HUES48 (cell line): Measurements from ENCODE around the gene HID1.

Experiments used
- H3K27ac ChIP-seq: one replicate; pipeline ENCODE4 v1.7.0; 2013; ENCODE audit warnings: low read depth, low read length, inconsistent platforms
- H3K27me3 ChIP-seq: 2 replicates; pipeline ENCODE4 v1.6.1; 2013; ENCODE audit warnings: mild to moderate bottlenecking, low read length; ENCODE audit not compliant: control insufficient read depth, insufficient read depth
- H3K36me3 ChIP-seq: 2 replicates; pipeline ENCODE4 v1.6.1; 2013; ENCODE audit warnings: low read length; ENCODE audit not compliant: control insufficient read depth, insufficient read depth
- H3K4me1 ChIP-seq: 2 replicates; pipeline ENCODE4 v1.6.1; 2013; ENCODE audit warnings: mild to moderate bottlenecking, low read length; ENCODE audit not compliant: control insufficient read depth, insufficient read depth
- H3K4me3 ChIP-seq: 2 replicates; pipeline ENCODE4 v1.5.1; 2013; ENCODE audit warnings: mild to moderate bottlenecking, low read depth, low read length
- H3K9ac ChIP-seq: 2 replicates; pipeline ENCODE4 v1.6.1; 2013; ENCODE audit warnings: mild to moderate bottlenecking, low read depth, low read length, moderate library complexity
- H3K9me3 ChIP-seq: 2 replicates; pipeline ENCODE4 v1.6.1; 2013; ENCODE audit warnings: low read length; ENCODE audit not compliant: control insufficient read depth, insufficient read depth

HID1 gene

DNA sequence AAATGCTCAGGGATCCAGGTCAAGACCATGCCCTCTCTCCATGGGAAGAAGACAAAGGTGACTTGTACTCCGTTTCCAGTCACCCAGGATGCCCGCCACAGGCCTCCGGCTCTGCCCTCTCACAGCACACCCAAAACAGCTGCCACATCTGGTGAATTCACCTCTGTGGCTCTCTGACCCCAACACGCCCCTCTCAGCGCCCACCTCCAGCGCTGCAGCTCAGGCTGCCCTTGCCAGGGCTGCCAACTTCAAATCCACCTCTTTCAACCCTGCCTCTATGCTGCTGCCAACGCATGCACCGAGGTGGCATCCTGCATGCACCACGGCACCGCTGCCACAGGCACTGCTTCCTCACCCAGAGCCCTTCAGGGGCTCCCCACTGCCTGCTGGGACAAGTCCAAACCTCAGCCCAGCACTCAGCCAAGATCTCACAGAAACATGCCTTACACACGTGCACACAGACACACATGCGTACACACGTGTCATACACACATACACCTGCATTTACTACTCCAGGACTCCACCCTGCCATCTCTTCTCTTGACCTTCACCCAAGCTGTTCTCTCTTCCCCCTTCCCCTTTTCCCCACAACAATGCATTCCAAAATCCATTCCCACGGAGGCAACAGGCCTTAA, 7.5 kb downstream of the HID1 start:
- H3K36me3 ChIP-seq: no peaks in the 10 kb centered on the region
- H3K4me3 ChIP-seq: no peak overlapping the region
- no peaks in the 10 kb centered on the region for H3K27me3 ChIP-seq
- H3K27ac ChIP-seq: no peak overlapping the region
- peaks cover 9% of the 10 kb centered on the region; the same call in 1 of the 2 replicates for H3K4me1 ChIP-seq
- no peak overlapping the region for H3K9ac ChIP-seq
- no peaks in the 10 kb centered on the region for H3K9me3 ChIP-seq

DNA sequence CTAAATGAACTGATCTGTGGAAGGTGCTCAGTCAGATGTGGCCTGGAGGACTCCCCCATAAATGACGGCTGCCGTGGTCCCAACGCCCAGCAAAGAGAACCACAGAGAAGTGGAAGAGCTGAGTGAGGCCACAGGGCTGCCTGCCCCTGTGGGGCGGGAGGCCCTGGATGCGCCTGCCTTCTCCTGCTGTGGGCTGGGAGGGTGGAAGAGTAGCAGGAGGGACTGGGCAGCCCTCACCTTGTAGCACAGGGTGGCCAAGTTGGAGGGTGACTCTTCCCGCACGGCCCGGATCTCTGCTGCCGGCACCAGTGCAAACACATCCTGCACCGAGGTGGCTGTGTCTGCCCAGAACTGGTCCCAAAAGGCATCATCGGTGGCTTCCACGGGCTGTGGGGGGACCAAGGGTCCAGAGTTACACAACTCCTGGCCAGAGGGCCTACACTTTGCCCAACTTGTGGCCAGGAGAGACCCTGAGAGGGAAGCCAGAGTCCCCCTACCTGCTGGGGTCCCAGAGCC, 8.3 kb downstream of the HID1 start:
- no peaks in the 10 kb centered on the region for H3K9me3 ChIP-seq
- H3K36me3 ChIP-seq: no peaks in the 10 kb centered on the region
- H3K27me3 ChIP-seq: peaks cover 4% of the 10 kb centered on the region; the same call in 1 of the 2 replicates
- H3K4me1 ChIP-seq: peaks cover 9% of the 10 kb centered on the region; the same call in 1 of the 2 replicates
- no peak overlapping the region for H3K4me3 ChIP-seq
- H3K9ac ChIP-seq: no peak overlapping the region
- no peak overlapping the region for H3K27ac ChIP-seq

DNA sequence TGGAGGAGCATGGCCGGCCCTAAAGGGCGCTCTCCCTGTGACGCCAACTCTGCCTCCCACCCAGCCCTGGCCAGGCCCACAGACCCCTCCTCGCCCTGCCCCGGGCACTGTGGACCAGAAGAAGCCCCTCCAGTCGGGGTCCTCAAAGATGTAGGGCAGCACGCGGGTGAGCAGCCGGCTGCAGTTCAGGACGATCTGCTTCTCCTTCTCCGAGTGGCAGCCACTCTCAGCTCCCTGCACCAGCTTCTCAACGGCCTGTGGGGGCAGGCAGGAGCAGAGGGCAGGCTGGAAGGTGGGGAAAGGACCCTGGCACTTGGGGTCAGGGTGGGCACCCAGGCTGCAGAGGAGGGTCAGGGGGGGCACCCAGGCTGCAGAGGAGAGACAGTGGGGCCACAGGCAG, 8.9 kb downstream of the HID1 start:
- Histone ChIP-seq H3K4me3 (no peak overlapping the region), H3K9ac (no peak overlapping the region), H3K27ac (no peak overlapping the region)

GRCh38 chr17:74962622-74963394, 9.8 kb downstream of the HID1 start:
- Histone ChIP-seq H3K36me3 (no peaks in the 10 kb centered on the region), H3K4me1 (no peaks in the 10 kb centered on the region), H3K9ac (no peak overlapping the region), H3K9me3 (no peaks in the 10 kb centered on the region), H3K4me3 (no peak overlapping the region), H3K27ac (no peak overlapping the region), H3K27me3 (peaks cover 10% of the 10 kb centered on the region)

More for the DNA sequence above, 8.9 kb downstream of the HID1 start:
- no peaks in the 10 kb centered on the region for H3K9me3 ChIP-seq
- peaks cover 6% of the 10 kb centered on the region; the same call in 1 of the 2 replicates for H3K4me1 ChIP-seq
- H3K36me3 ChIP-seq: no peaks in the 10 kb centered on the region
- peaks cover 6% of the 10 kb centered on the region; the same call in 1 of the 2 replicates for H3K27me3 ChIP-seq

DNA sequence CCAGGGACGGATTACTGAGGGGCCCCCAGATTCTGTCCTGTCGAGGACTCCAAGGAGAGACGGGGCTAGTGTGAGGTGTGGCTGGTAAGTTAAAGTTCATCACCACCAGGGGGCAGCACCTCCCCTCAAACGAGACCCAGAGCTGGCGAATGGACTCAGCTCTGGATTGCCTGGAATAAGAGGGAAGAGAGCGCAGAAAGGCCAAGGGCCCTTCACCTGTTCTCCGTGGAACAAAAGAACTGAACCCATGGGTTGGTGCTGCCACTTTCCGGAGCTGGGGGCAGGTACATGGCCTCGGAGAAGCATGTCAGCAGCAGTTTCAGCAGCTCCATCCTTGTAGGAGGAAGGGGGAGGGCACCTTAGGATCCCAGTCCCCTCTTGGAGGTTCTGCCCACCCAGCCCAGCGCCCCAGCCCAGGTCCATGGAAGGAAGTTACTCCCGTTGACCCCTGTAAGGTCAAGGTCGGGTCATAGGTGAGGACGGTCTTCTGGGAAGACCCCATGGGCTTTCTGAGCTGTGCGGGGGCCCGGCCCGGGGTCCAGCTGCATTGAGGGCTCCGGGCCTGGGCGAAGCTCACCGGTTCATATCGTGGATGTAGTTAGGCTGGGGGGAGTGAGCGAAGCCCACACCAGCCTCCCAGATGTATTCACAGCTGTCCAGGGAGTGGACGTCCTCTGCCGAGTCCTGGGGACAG, 10.8 kb downstream of the HID1 start:
- H3K4me3 ChIP-seq: no peak overlapping the region
- no peaks in the 10 kb centered on the region for H3K9me3 ChIP-seq
- H3K36me3 ChIP-seq: no peaks in the 10 kb centered on the region
- H3K27me3 ChIP-seq: peaks cover 10% of the 10 kb centered on the region
- no peak overlapping the region for H3K9ac ChIP-seq
- no peak overlapping the region for H3K27ac ChIP-seq
- no peaks in the 10 kb centered on the region for H3K4me1 ChIP-seq

DNA sequence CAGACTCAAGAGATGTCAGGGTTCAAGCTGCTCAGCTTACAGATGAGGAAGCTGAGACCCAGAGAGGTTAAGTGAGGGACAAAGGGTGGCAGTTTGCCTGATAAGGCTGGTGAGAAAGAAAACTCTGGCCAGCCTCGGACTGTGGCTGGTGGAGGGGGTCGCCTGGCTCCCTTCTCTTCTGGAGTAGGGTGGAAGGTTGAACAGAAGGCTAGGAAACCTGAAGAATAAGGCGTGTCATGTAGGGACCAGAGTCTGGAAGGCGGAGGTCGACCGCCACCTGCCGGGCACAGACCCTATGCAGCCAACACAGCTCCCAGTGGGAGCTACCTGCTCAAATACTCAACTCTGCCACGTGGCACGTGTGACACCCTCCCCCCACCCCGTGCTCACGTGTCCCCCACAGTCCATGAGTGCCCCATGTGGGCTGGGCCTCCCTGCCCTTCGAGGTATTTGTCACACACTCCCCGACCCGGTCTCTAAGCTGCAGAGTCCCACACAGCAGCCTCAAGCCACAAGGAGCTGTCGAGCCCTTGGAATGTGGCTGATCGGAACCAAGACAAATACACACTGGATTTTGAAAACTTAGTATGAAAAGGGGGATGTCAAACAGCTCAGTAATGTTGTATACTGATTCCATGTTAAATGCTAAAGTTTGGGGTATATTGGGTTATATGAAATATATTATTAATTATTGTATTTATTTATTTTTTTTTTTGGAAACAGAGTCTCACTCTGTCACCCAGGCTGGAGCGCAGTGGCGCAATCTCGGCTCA, 11.8 kb downstream of the HID1 start:
- Histone ChIP-seq H3K9me3 (no peaks in the 10 kb centered on the region), H3K27me3 (peaks cover 10% of the 10 kb centered on the region), H3K27ac (no peak overlapping the region), H3K36me3 (no peaks in the 10 kb centered on the region), H3K4me3 (no peak overlapping the region), H3K4me1 (no peaks in the 10 kb centered on the region), H3K9ac (no peak overlapping the region)

DNA sequence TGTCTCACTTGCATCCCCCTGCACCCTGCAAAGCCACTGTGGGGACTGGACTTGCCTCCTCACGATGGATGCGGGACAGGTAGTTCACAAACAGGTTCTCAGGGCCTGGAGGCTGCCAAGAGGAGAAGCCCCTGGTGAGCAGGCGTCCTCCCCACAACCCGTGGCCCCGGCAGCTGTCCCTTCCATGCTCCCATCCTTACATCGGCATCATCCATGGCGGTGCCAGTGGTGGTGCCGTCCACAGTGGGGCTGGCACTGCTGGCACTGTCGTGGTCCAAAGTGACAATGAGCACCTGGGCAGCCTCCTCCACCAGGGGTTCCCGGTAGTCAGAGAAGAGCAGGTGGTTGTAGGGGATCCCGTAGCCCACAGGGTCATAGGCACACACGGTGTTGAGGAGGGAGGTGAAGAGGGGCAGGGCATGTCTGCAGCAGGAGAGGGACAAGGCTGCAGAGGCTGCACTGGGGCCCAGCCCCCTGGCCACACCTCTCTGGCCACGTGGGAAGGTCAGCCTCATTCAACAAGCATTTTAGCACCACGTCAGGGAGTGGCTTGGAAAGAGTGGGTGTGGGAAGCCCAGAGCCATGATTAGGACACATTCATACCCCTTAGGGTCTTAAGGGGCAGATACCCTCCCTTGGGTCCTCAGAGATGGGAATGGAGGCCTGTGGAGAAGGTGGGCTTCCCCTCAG, 12.6 kb downstream of the HID1 start:
- Histone ChIP-seq H3K9me3 (no peaks in the 10 kb centered on the region), H3K27me3 (peaks cover 10% of the 10 kb centered on the region), H3K9ac (no peak overlapping the region), H3K4me3 (no peak overlapping the region), H3K36me3 (no peaks in the 10 kb centered on the region), H3K27ac (no peak overlapping the region), H3K4me1 (no peaks in the 10 kb centered on the region)

- no peaks in the 10 kb centered on the region for H3K36me3 ChIP-seq
- H3K4me1 ChIP-seq: no peaks in the 10 kb centered on the region
- peaks cover 10% of the 10 kb centered on the region for H3K27me3 ChIP-seq
- no peaks in the 10 kb centered on the region for H3K9me3 ChIP-seq
- H3K4me3 ChIP-seq: no peak overlapping the region
- no peak overlapping the region for H3K27ac ChIP-seq
- no peak overlapping the region for H3K9ac ChIP-seq
These were observed 14.4 kb downstream of the HID1 start for GRCh38 chr17:74957935-74958740.

GRCh38 chr17:74956093-74956492, 16.5 kb downstream of the HID1 start:
- Histone ChIP-seq H3K9ac (no peak overlapping the region), H3K27me3 (peaks cover 10% of the 10 kb centered on the region), H3K9me3 (no peaks in the 10 kb centered on the region), H3K4me1 (peaks cover 3% of the 10 kb centered on the region; the same call in 1 of the 2 replicates), H3K4me3 (no peak overlapping the region), H3K36me3 (no peaks in the 10 kb centered on the region), H3K27ac (no peak overlapping the region)
